A673 (cell line): ENCODE measurements around the gene NDUFB7.

Experiments
- CTCF ChIP-seq: fragments of 300-800, 200-600 bp; sonication (generic); conservative IDR thresholded peaks from 2 replicates; pipeline ENCODE4 v1.5.1; 2017; ENCODE audit warnings: low read depth, mild to moderate bottlenecking, antibody characterized with exemption, low read length, moderate library complexity, mixed read lengths
- EZH2 ChIP-seq: fragments of 200-600 bp; sonication (generic); IDR thresholded peaks from 2 replicates; pipeline ENCODE4 v1.6.1; 2017; ENCODE audit warnings: borderline replicate concordance, low read depth, mild to moderate bottlenecking, mixed read lengths, antibody characterized with exemption, low read length; ENCODE audit not compliant: poor library complexity, severe bottlenecking

- no peak for TF ChIP-seq CTCF
- no peak for TF ChIP-seq EZH2
Observed at GRCh38 chr19:14553939-14554243, 18.0 kb downstream of the NDUFB7 start.
